Measurements from ENCODE around the gene JMJD1C. TPM values are rescaled to one million over a fixed set of nuclear protein-coding genes. Genes with fewer than 3 reads are reported as not detected.

Gene JMJD1C
- total RNA-seq, 4 donors from 2014 or later, result 92.0 to 153 (median 124) TPM

DNA sequence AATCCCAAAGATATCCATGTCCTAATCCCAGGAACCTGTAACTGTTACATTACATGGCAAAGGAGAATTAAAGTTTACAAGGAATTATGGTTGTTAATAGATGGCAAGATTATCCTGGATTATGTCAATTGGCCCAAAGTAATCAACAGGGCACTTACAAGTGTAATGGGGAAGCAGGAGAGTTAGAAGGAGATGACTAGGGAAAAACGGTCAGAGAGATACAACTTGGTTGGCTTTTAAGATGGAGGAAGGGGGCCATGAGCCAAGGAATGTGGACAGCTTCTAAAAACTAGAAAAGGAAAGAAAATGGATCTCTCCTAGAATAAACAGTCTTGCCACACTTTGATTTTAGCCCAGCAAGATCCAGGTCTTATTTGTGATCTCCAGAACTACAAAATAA is 3.3 kb downstream of the JMJD1C start:
- no peaks in the 10 kb centered on the region for H3K9me3 ChIP-seq
- TF ChIP-seq, protein P1, sequence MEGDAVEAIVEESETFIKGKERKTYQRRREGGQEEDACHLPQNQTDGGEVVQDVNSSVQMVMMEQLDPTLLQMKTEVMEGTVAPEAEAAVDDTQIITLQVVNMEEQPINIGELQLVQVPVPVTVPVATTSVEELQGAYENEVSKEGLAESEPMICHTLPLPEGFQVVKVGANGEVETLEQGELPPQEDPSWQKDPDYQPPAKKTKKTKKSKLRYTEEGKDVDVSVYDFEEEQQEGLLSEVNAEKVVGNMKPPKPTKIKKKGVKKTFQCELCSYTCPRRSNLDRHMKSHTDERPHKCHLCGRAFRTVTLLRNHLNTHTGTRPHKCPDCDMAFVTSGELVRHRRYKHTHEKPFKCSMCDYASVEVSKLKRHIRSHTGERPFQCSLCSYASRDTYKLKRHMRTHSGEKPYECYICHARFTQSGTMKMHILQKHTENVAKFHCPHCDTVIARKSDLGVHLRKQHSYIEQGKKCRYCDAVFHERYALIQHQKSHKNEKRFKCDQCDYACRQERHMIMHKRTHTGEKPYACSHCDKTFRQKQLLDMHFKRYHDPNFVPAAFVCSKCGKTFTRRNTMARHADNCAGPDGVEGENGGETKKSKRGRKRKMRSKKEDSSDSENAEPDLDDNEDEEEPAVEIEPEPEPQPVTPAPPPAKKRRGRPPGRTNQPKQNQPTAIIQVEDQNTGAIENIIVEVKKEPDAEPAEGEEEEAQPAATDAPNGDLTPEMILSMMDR (IDR thresholded peaks at IDR 0.05), result no peak
- TF ChIP-seq POLR2A (IDR thresholded peaks at IDR 0.05), result no peak
- H3K27me3 ChIP-seq, result no peaks in the 10 kb centered on the region
- H3K4me1 ChIP-seq, result no peaks in the 10 kb centered on the region
- no peak for DNase-seq
- no peak overlapping the region for H3K4me3 ChIP-seq
- no peaks in the 10 kb centered on the region for H3K36me3 ChIP-seq
- no peak overlapping the region for H3K27ac ChIP-seq

DNA sequence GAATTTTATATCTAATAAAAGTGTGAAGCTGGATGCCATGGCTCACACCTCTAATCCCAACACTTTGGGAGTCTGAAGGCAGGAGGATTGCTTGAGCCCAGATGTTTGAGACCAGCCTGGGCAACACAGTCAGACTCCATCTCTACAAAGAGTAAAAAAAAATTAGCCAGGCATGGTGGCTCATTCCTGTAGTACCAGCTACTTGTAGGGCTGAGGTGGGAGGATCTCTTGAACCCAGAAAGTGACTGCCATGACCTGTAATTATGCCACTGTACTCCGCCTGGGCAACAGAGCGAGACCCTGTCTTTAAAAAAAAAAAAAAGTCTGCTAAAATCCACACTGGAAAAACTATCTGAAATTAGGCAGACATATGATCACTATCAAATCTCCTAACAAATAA is 7.6 kb downstream of the JMJD1C start:
- H3K27ac ChIP-seq, result no peak overlapping the region
- TF ChIP-seq, protein P1 (IDR thresholded peaks at IDR 0.05), result no peak
- TF ChIP-seq POLR2A (IDR thresholded peaks at IDR 0.05), result no peak
- peaks cover 0 to 4% (median 0%) of the 10 kb centered on the region in 4 donors for H3K4me1 ChIP-seq
- no peaks in the 10 kb centered on the region for H3K9me3 ChIP-seq
- H3K36me3 ChIP-seq, result no peaks in the 10 kb centered on the region
- no peaks in the 10 kb centered on the region for H3K27me3 ChIP-seq
- H3K4me3 ChIP-seq, result no peak overlapping the region
- no peak for DNase-seq

DNA sequence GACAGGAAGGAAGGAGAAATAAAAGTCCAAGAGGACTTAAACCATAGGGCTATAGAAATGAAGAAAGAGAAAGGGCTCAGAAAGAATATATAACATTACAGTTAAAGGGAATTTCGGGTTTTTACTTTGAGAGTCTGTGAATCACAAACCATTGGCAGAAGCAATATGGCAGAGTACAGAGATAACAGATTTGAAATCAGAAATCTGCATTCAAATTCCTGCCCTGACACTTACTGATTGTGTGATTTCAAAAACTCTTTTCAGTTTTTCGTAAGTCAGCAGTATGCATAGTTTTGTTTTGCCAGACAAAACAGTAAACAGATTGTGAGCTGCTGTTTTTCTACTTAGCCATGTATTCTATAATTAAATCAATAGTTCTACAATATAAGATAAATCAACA is 8.2 kb downstream of the JMJD1C start:
- no peaks in the 10 kb centered on the region for H3K9me3 ChIP-seq
- H3K4me3 ChIP-seq, result no peak overlapping the region
- DNase-seq, result no peak
- no peaks in the 10 kb centered on the region for H3K27me3 ChIP-seq
- H3K4me1 ChIP-seq, result peaks cover 0 to 4% (median 0%) of the 10 kb centered on the region in 4 donors
- H3K27ac ChIP-seq, result no peak overlapping the region
- TF ChIP-seq, protein P1 (IDR thresholded peaks at IDR 0.05), result no peak
- no peak for TF ChIP-seq POLR2A (IDR thresholded peaks at IDR 0.05)
- no peaks in the 10 kb centered on the region for H3K36me3 ChIP-seq

DNA sequence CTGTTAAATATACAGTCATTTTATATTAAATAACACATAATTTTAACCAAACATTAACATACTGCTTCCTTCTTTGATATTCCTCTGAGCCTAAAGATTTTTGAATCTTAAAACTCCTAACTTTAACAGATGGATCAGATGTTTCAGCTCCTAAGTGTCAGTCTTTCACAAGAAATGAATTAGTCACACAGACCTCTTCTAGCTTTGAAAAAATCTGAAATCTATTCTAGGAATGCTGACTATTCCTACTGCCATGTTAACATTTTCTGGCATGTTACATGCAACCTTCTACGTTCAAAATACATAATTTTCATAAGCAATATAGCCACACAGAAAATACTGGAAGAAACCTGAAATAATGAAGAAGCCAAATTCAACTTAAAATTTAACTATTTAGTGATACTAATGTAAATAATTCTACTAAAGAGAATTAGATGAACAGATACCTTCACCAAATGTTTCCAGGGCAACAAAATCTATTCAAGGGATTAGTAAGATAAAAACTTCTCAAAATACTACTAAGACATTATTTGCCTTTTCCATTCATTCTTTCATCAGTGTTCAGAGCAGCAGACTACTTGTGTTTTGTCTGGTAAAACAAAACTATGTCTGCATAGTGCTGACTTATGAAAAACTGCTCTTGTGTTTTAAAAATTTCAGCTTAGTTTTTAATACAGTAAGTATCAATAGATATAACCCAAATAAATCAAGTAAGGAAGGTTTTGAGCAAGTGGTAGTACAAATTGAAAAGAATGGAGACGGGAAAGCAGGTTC is 9.2 kb downstream of the JMJD1C start:
- no peak for DNase-seq
- Histone ChIP-seq H3K4me3 (no peak overlapping the region), H3K27me3 (no peaks in the 10 kb centered on the region), H3K36me3 (no peaks in the 10 kb centered on the region), H3K27ac (no peak overlapping the region), H3K4me1 (peaks cover 0 to 4% (median 0%) of the 10 kb centered on the region in 4 donors), H3K9me3 (no peaks in the 10 kb centered on the region)
- no peak for TF ChIP-seq POLR2A (IDR thresholded peaks at IDR 0.05)
- TF ChIP-seq, protein P1 (IDR thresholded peaks at IDR 0.05), result no peak

DNA sequence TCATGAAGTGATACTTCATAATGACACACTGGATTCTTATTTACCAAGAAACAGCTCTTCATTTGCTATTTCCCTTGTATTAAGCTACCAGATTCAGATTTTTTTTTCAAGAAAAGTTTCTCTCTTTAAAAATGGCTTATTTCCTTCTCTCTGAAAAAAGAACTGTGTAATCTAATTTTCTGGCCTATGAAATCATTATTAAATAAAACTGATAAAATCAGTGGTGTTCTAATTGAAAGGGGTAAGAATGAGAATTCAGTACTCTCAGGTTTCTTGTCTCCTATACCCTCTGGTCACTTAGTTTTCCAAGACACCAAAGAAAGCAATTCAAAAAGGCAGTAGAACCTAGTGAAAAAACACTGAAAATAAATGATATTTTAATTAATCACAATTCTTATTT is 10.3 kb downstream of the JMJD1C start:
- Histone ChIP-seq H3K4me3 (no peak overlapping the region), H3K9me3 (no peaks in the 10 kb centered on the region), H3K4me1 (peaks cover 0 to 4% (median 0%) of the 10 kb centered on the region in 4 donors), H3K27me3 (no peaks in the 10 kb centered on the region), H3K27ac (no peak overlapping the region), H3K36me3 (no peaks in the 10 kb centered on the region)
- DNase-seq, result no peak
- TF ChIP-seq, protein P1 (IDR thresholded peaks at IDR 0.05), result no peak
- TF ChIP-seq POLR2A (IDR thresholded peaks at IDR 0.05), result no peak
